GM10266 (cell line): ENCODE data around the gene CFAP46.

Experiments used
- DNase-seq: peaks from one replicate; pipeline ENCODE4 v3.0.0; 2012; ENCODE audit errors: extremely low spot score
- CTCF ChIP-seq: IDR thresholded peaks from 2 replicates; pipeline ENCODE4 v1.5.1; 2012; ENCODE audit warnings: mild to moderate bottlenecking, low read depth; ENCODE audit not compliant: control insufficient read depth, insufficient read depth; ENCODE audit errors: missing control alignments

CFAP46 gene

GRCh38 chr10:132788831-132789219 lies 153.5 kb downstream of the CFAP46 start:
- no peak for TF ChIP-seq CTCF

GRCh38 chr10:132788180-132788830 lies 154.1 kb downstream of the CFAP46 start:
- TF ChIP-seq CTCF, result peak; percentile 12
- no peak for DNase-seq

More at GRCh38 chr10:132788831-132789219, 153.5 kb downstream of the CFAP46 start:
- DNase-seq, result no peak

GRCh38 chr10:132787495-132788179 lies 154.7 kb downstream of the CFAP46 start:
- no peak for DNase-seq
- TF ChIP-seq CTCF, result no peak

GRCh38 chr10:132786884-132787494 lies 155.4 kb downstream of the CFAP46 start:
- TF ChIP-seq CTCF, result no peak
- no peak for DNase-seq

GRCh38 chr10:132786476-132786883 lies 155.9 kb downstream of the CFAP46 start:
- DNase-seq, result no peak
- no peak for TF ChIP-seq CTCF

GRCh38 chr10:132785723-132786475 lies 156.5 kb downstream of the CFAP46 start, which contains the start of gene NKX6-2:
Gene NKX6-2, minus strand, starts transcription at chr10:132786147. Its CDS starts 199 bp downstream, at chr10:132785948.
- TF ChIP-seq CTCF, result no peak
- DNase-seq, result no peak
